Putamen (tissue), 1 donor: ENCODE results near the gene BICC1.

Experiments used
- DNase-seq: peaks from one replicate; pipeline ENCODE4 v3.0.0-alpha.2; 2016; ENCODE audit warnings: low spot score

BICC1 gene

DNA sequence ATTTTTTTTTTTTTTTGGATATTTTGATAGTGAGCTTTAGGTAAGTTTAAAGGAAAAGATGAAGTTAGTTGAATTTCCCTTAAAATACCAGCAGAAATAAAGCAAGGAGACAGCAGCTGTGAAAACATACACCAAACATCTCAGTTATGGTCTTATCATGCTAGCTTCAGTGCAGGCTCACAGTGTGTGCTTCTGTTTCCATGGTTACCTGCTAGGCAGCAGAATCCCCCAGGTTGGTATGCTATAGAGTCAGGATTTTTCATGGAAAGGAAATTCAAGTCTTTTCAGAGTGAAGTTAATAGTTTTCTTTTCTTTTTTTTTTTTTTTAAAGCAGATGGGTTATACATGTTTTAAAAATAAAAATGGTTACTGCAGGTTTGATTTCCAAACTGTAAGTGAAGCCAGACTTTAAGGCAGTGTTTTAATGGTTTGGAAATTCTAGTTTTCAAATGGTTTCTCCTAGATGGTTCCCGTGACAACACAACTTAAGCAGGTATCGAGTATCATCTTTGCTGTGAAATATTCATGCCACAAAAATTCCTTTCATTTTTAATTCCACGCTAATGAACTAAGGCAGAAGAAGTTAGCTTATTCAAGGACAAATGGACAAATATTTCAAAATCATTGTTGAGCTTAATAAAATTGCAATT is 230.9 kb downstream of the BICC1 start:
- no peak for DNase-seq

GRCh38 chr10:58746474-58747185 is 234.0 kb downstream of the BICC1 start:
- DNase-seq, result no peak

DNA sequence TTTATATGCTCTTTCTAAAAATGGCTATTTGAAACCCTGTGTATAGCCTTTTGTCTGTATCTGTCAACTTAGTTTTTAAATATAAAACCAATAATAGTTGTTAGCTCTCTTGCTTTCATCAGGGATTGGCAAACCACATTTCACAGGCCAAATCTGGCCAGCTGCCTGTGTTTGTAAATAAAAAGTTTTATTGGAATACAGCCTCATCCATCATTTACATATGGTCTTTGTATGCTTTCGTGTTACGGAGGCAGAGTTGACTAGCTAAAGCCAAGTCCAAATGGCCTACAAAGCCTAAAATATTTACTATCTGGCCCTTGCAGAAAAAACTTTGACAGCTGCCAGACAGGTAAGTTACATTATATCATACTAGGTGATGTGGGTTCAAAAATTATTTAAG is 235.0 kb downstream of the BICC1 start:
- DNase-seq, result no peak

GRCh38 chr10:58752665-58753064 is 240.0 kb downstream of the BICC1 start:
- DNase-seq, result no peak

GRCh38 chr10:58753425-58753824 is 240.8 kb downstream of the BICC1 start:
- no peak for DNase-seq

- no peak for DNase-seq
Observed at GRCh38 chr10:58754469-58755339, 242.0 kb downstream of the BICC1 start.

GRCh38 chr10:58755340-58755610 is 242.6 kb downstream of the BICC1 start:
- DNase-seq, result no peak

GRCh38 chr10:58755677-58756076 is 243.0 kb downstream of the BICC1 start:
- DNase-seq, result no peak

DNA sequence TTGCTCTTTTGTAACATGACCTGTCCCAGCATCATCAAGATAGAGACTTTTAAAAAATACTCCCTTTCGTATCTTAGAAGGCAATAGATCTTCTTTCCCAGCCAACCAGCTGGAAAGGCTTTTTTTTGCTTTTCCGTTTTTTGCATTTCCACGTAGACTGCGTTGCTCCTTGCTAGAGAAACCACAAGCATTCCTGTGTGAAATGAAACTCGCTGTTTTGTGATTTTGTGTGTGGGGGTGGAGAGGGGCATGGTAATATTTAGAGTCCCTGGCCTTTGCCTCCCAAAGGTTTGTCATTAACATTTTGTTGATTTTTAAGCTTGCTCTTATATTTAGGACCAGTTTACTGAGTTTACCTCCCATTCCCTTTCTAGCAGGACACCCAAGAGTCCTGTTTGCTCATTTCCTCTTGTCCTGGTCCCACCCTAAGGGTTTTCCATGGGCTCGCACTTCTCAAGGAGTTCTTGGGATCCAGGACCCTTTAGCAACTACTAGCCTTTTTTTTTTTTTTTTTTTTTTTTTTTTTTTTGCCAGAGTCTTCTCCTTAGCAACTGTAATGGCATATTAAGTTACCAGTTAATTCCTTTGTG is 243.6 kb downstream of the BICC1 start:
- no peak for DNase-seq

GRCh38 chr10:58757352-58758065 is 244.8 kb downstream of the BICC1 start:
- DNase-seq, result no peak

GRCh38 chr10:58758321-58758720 is 245.6 kb downstream of the BICC1 start:
- DNase-seq, result no peak

DNA sequence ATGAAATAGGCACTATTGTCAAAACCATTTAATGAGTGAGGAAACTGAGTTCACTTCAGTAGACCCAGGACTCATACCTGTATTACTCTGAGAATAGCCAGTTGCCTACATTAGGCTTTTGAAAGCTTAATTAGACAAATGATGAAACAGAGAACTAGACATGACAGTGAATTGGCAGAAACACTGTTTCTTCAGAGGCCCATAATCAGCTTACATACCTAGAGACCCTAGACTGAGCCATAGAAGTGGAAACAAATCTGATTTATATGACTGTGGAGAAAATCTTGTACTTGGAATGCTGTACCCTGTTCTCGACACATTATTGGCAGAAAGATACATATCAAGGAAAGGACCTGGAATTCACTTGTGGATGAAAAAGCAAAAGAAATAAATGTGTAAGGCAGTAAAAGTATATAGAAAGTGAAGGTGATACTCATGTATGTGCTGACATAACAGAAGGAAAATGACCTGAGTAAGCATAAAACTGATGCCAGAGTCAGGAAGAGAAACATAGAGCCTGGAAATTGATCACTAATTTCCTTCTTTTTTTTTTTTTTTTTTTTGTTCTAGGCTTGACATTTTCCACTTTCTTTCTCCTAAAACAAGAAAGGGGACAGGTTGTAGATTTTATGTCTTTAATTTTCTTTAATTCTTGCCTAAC is 251.5 kb downstream of the BICC1 start:
- DNase-seq, result no peak

- DNase-seq, result no peak
Observed at GRCh38 chr10:58765910-58766309, 253.2 kb downstream of the BICC1 start.

GRCh38 chr10:58767652-58768051 is 255.0 kb downstream of the BICC1 start:
- DNase-seq, result no peak

GRCh38 chr10:58771863-58772262 is 259.2 kb downstream of the BICC1 start:
- no peak for DNase-seq

- no peak for DNase-seq
Observed at GRCh38 chr10:58772758-58773157, 260.1 kb downstream of the BICC1 start.

DNA sequence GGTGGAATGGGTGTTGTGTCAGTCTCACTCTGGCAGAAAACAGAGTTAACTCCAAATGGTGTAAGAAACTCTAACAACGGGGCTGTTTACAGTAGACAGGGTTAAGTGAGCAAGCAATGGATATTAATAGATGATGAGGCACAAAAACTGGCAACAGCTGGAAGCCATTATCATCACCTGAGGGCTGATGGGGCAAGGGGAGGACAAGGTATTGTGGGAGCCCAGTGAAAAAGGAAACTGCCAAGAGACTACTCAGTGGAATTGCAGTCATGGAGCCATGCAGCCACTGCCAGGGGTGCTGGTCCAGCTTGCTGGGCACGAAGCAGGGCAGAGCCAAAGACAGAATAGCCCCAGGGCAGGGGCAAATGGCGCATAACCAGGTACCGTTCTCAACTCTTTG is 260.7 kb downstream of the BICC1 start:
- no peak for DNase-seq

- DNase-seq, result no peak
Observed at GRCh38 chr10:58773944-58774343, 261.3 kb downstream of the BICC1 start.

DNA sequence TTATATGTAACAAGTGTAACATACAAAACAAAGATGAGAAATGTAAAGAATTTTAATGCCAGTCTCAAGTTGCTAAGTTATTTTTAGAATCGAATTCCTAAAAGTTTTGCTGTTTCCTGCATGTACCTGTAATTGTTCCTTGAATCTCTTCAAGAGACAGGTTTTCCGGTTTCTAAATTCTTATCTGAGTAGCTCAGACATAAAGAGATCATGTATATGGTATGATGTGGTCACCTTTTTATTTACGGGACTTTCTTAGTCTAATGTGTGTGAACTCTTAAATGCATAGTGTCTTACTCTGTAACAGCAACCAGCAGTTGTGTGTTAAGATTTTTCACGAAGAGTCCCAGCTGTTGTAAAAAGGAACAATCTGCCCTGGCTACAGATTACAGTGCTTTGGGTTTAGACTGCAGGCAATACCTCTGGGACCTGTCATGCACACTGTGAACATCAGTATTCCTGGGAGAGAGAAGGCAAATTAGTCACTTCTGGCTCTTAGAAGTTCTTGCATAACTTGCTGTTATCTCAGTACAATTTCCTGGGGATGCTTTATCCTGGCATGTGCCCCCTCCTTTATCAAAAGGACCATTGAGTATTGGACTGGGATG is 263.4 kb downstream of the BICC1 start:
- no peak for DNase-seq

- DNase-seq, result no peak
Observed at GRCh38 chr10:58776568-58777318, 264.1 kb downstream of the BICC1 start.
